ENCODE data around the gene BHLHE23. TPM values are rescaled to one million over a fixed set of nuclear protein-coding genes. Genes with fewer than 3 reads are reported as not detected.

BHLHE23 gene
- total RNA-seq, 2 donors from 2014 or later = not detected

DNA sequence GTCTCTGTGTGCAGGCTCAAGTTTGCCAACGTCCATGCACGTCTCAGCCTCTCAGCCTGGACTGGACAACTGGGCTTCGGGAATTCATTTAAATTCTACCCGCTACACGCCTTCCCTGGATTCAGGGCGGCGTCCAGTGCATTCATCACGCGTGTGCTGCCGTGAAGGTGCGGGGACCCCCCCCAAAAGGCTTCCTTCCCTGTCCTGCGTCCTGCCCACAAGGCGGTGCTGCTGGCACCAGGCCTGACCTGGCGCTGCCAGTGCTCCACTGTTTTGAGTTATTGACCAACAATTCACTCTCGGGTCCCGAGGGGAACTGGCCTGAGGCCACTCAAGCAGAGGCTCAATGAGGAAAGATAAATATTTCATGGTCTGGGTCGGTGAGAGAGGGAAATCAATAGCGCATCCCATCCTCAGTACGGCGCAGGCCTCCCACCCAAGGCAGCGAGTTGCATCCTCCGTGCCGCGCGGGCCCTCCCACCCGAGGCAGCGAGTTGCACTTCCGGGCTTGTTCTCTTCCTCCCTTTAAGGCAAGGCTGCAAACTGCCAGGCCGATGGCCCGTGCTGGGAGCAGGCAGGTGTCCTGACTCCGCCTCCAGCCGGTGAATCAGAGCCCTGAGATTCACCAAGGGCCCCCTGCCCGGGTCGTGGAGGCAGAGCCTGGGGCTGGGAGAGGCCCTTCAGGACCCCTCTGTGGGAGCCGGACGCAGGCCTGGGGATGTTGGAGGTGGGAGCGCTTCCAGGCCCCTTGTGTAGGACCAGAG lies 22.8 kb upstream of the BHLHE23 start:
- intact Hi-C loops (cut with DNase I) = loop anchor here (10.0 kb wide), 1 partner anchor 1135 kb away; the partner anchor contains the start of gene MYT1
- Histone ChIP-seq H3K4me1 (no peaks in the 10 kb centered on the region), H3K9ac (ENCODE audit: low read depth in 2 of 2, low read length in 2 of 2) (no peak overlapping the region), H3K9me3 (no peaks in the 10 kb centered on the region), H3K36me3 (no peaks in the 10 kb centered on the region), H3K27me3 (peaks cover 33% of the 10 kb centered on the region), H3K27ac (no peak overlapping the region), H3K4me3 (no peak overlapping the region)
- TF ChIP-seq CTCF (IDR thresholded peaks at IDR 0.05) = no peak
- no peak for DNase-seq

- H3K9ac ChIP-seq (ENCODE audit: low read depth in 2 of 2, low read length in 2 of 2) = no peak overlapping the region
- no peak overlapping the region for H3K27ac ChIP-seq
- no peaks in the 10 kb centered on the region for H3K9me3 ChIP-seq
- H3K27me3 ChIP-seq = peaks cover 36% of the 10 kb centered on the region
- no peak for DNase-seq
- no peaks in the 10 kb centered on the region for H3K4me1 ChIP-seq
- H3K36me3 ChIP-seq = no peaks in the 10 kb centered on the region
- no peak overlapping the region for H3K4me3 ChIP-seq
- intact Hi-C loops (cut with DNase I) = loop anchor here (10.0 kb wide), 1 partner anchor 1136 kb away; the partner anchor contains the start of gene MYT1
- no peak for TF ChIP-seq CTCF (IDR thresholded peaks at IDR 0.05)
These were observed 21.7 kb upstream of the BHLHE23 start for GRCh38 chr20:63028461-63028921.

GRCh38 chr20:63027922-63028389 lies 21.2 kb upstream of the BHLHE23 start:
- no peak overlapping the region for H3K4me3 ChIP-seq
- intact Hi-C loops (cut with DNase I) = loop anchor here (10.0 kb wide), 1 partner anchor 1137 kb away; the partner anchor contains the start of gene MYT1
- H3K27ac ChIP-seq = no peak overlapping the region
- H3K27me3 ChIP-seq = peaks cover 33% of the 10 kb centered on the region
- no peak overlapping the region for H3K9ac ChIP-seq (ENCODE audit: low read depth in 2 of 2, low read length in 2 of 2)
- no peak for TF ChIP-seq CTCF (IDR thresholded peaks at IDR 0.05)
- no peaks in the 10 kb centered on the region for H3K36me3 ChIP-seq
- no peaks in the 10 kb centered on the region for H3K4me1 ChIP-seq
- no peak for DNase-seq
- H3K9me3 ChIP-seq = no peaks in the 10 kb centered on the region

- Histone ChIP-seq H3K27ac (no peak overlapping the region), H3K9ac (ENCODE audit: low read depth in 2 of 2, low read length in 2 of 2) (no peak overlapping the region), H3K36me3 (no peaks in the 10 kb centered on the region), H3K4me1 (no peaks in the 10 kb centered on the region), H3K27me3 (peaks cover 33% of the 10 kb centered on the region), H3K9me3 (no peaks in the 10 kb centered on the region), H3K4me3 (no peak overlapping the region)
- intact Hi-C loops (cut with DNase I) = loop anchor here (10.0 kb wide), 1 partner anchor 1137 kb away; the partner anchor contains the start of gene MYT1
- no peak for TF ChIP-seq CTCF (IDR thresholded peaks at IDR 0.05)
- no peak for DNase-seq
These were observed 20.6 kb upstream of the BHLHE23 start for GRCh38 chr20:63027221-63027921.

- Histone ChIP-seq H3K27me3 (peaks cover 30% of the 10 kb centered on the region), H3K36me3 (no peaks in the 10 kb centered on the region), H3K9me3 (no peaks in the 10 kb centered on the region), H3K9ac (ENCODE audit: low read depth in 2 of 2, low read length in 2 of 2) (no peak overlapping the region), H3K4me3 (no peak overlapping the region), H3K4me1 (no peaks in the 10 kb centered on the region), H3K27ac (no peak overlapping the region)
- intact Hi-C loops (cut with DNase I) = loop anchor here (10.0 kb wide), 1 partner anchor 1138 kb away; the partner anchor contains the start of gene MYT1
- no peak for DNase-seq
- no peak for TF ChIP-seq CTCF (IDR thresholded peaks at IDR 0.05)
These were observed 19.9 kb upstream of the BHLHE23 start for GRCh38 chr20:63026582-63027165.
